ENCODE results near the gene HERPUD1.

Gene HERPUD1

GRCh38 chr16:56950455-56950854 lies 18.5 kb downstream of the HERPUD1 start:
- Histone ChIP-seq H3K27ac (ENCODE audit: low read length) (no peak overlapping the region), H4K20me1 (ENCODE audit: insufficient read depth, low read length) (no peaks in the 10 kb centered on the region), H3K4me2 (ENCODE audit: insufficient read depth, low read length) (no peak overlapping the region), H3K9me3 (ENCODE audit: insufficient read depth, low read length, severe bottlenecking) (no peaks in the 10 kb centered on the region), H3K36me3 (ENCODE audit: insufficient read depth, low read length) (peaks cover under 1% of the 10 kb centered on the region; the same call in 1 of the 2 replicates), H3K27me3 (ENCODE audit: insufficient read depth, low read length, poor library complexity) (no peaks in the 10 kb centered on the region), H3K9ac (ENCODE audit: low read depth, low read length) (no peak overlapping the region), H3K4me3 (ENCODE audit: low read depth in 1 of 2, low read length in 2 of 2) (no peak overlapping the region), H3K4me1 (ENCODE audit: insufficient read depth, low read length) (no peaks in the 10 kb centered on the region), H2AFZ (ENCODE audit: low read depth, low read length) (no peak overlapping the region), H3K79me2 (ENCODE audit: insufficient read depth, low read length) (no peaks in the 10 kb centered on the region)
- no peak for ATAC-seq (ENCODE audit: insufficient read depth, low read depth)
- TF ChIP-seq CTCF (IDR thresholded peaks at IDR 0.05; ENCODE audit: borderline replicate concordance, extremely low read depth, low read length, poor library complexity, severe bottlenecking) (no peak), EZH2 (IDR thresholded peaks at IDR 0.05; ENCODE audit: borderline replicate concordance, low read depth, low read length, severe bottlenecking) (no peak)
- no peak for DNase-seq

DNA sequence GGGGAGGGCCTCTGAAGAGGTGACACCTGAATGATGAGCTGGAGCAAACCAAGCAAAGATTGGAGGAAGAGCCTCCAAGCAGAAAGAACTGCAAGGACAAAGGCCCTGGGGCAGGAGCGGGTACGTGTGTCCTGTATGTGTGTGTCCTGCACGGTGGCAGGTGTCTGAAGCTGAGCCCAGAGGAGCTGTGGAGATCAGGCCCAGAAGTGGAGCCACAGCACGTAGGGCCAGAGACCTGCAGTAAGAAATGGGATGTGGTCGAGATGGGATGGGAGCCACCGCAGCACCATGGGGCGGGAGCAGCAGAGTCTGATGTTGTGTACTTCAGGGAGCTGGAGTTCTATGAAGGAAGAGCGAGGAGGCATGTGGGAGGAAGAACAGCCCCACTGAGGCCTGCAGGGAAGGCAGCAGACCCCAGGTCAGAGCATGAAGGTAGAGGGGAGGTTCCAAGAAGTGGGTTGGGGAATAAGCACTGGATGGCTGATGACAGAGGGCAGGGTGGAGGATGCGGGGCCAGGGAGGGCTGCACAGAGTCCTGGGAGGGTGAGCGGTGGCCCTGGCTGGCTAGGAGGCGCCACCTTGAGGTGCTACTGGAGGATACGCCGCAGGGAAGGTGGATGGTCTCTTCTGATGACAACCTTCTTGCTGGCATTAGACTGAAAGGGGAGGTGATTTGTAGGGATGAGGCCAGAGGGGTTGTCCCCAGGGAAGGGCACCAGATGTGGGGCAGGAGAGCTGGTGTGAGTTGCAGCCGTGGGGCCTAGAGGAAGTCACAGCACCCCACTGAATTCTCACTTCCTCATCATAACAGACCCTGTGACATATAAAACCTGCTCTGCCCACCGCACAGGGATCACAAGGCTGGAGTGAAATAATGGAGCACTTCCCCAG lies 19.2 kb downstream of the HERPUD1 start:
- no peaks in the 10 kb centered on the region for H3K79me2 ChIP-seq (ENCODE audit: insufficient read depth, low read length)
- H3K36me3 ChIP-seq (ENCODE audit: insufficient read depth, low read length): no peaks in the 10 kb centered on the region
- peak; percentile 82 for TF ChIP-seq CTCF (IDR thresholded peaks at IDR 0.05; ENCODE audit: borderline replicate concordance, extremely low read depth, low read length, poor library complexity, severe bottlenecking)
- no peak for TF ChIP-seq EZH2 (IDR thresholded peaks at IDR 0.05; ENCODE audit: borderline replicate concordance, low read depth, low read length, severe bottlenecking)
- no peak overlapping the region for H3K27ac ChIP-seq (ENCODE audit: low read length)
- H3K4me3 ChIP-seq (ENCODE audit: low read depth in 1 of 2, low read length in 2 of 2): no peak overlapping the region
- H4K20me1 ChIP-seq (ENCODE audit: insufficient read depth, low read length): no peaks in the 10 kb centered on the region
- no peaks in the 10 kb centered on the region for H3K9me3 ChIP-seq (ENCODE audit: insufficient read depth, low read length, severe bottlenecking)
- H3K4me1 ChIP-seq (ENCODE audit: insufficient read depth, low read length): no peaks in the 10 kb centered on the region
- DNase-seq (peak; percentile 61), ATAC-seq (ENCODE audit: insufficient read depth, low read depth) (peak; percentile 91)
- H3K4me2 ChIP-seq (ENCODE audit: insufficient read depth, low read length): no peak overlapping the region
- no peak overlapping the region for H3K9ac ChIP-seq (ENCODE audit: low read depth, low read length)
- H2AFZ ChIP-seq (ENCODE audit: low read depth, low read length): no peak overlapping the region
- H3K27me3 ChIP-seq (ENCODE audit: insufficient read depth, low read length, poor library complexity): no peaks in the 10 kb centered on the region

DNA sequence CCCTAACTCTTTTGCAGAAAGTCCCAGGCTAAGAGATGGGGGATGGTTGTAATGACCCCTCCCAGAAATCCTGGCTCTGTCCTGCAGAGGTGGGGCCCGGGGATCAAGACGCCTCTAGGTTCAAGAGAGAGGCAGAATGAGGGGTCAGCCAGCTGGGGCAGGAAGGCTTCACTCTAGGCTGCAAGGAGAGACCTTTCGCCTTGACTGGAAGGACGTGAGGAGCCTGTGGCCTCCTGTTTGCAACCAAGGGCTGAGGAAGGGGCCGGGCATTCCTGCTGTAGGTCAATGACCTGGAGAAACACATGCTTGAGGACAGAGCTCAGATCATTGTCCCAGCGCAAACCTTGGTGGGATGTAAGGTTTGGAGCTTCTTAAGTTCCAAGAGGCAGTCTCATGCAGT lies 21.1 kb downstream of the HERPUD1 start:
- no peak overlapping the region for H2AFZ ChIP-seq (ENCODE audit: low read depth, low read length)
- H4K20me1 ChIP-seq (ENCODE audit: insufficient read depth, low read length): no peaks in the 10 kb centered on the region
- H3K4me3 ChIP-seq (ENCODE audit: low read depth in 1 of 2, low read length in 2 of 2): no peak overlapping the region
- H3K27ac ChIP-seq (ENCODE audit: low read length): no peak overlapping the region
- no peak for DNase-seq
- H3K4me2 ChIP-seq (ENCODE audit: insufficient read depth, low read length): no peak overlapping the region
- no peak for ATAC-seq (ENCODE audit: insufficient read depth, low read depth)
- no peaks in the 10 kb centered on the region for H3K79me2 ChIP-seq (ENCODE audit: insufficient read depth, low read length)
- no peaks in the 10 kb centered on the region for H3K9me3 ChIP-seq (ENCODE audit: insufficient read depth, low read length, severe bottlenecking)
- no peak overlapping the region for H3K9ac ChIP-seq (ENCODE audit: low read depth, low read length)
- TF ChIP-seq EZH2 (IDR thresholded peaks at IDR 0.05; ENCODE audit: borderline replicate concordance, low read depth, low read length, severe bottlenecking) (no peak), CTCF (IDR thresholded peaks at IDR 0.05; ENCODE audit: borderline replicate concordance, extremely low read depth, low read length, poor library complexity, severe bottlenecking) (no peak)
- no peaks in the 10 kb centered on the region for H3K36me3 ChIP-seq (ENCODE audit: insufficient read depth, low read length)
- H3K27me3 ChIP-seq (ENCODE audit: insufficient read depth, low read length, poor library complexity): no peaks in the 10 kb centered on the region
- H3K4me1 ChIP-seq (ENCODE audit: insufficient read depth, low read length): no peaks in the 10 kb centered on the region
